Measurements from ENCODE around the gene PEMT.

PEMT gene

GRCh38 chr17:17553217-17554195 lies 38.0 kb downstream of the PEMT start:
- no peak for DNase-seq (ENCODE audit: low read depth in 2 of 2)

GRCh38 chr17:17552351-17553216 lies 38.9 kb downstream of the PEMT start:
- DNase-seq (ENCODE audit: low read depth in 2 of 2): no peak

GRCh38 chr17:17551361-17551760 lies 40.1 kb downstream of the PEMT start:
- DNase-seq (ENCODE audit: low read depth in 2 of 2): no peak

GRCh38 chr17:17549732-17550366 lies 41.7 kb downstream of the PEMT start:
- DNase-seq (ENCODE audit: low read depth in 2 of 2): no peak

GRCh38 chr17:17548044-17548443 lies 43.5 kb downstream of the PEMT start:
- no peak for DNase-seq (ENCODE audit: low read depth in 2 of 2)

- no peak for DNase-seq (ENCODE audit: low read depth in 2 of 2)
These were observed 44.2 kb downstream of the PEMT start for GRCh38 chr17:17547210-17547764.

- no peak for DNase-seq (ENCODE audit: low read depth in 2 of 2)
These were observed 44.9 kb downstream of the PEMT start for GRCh38 chr17:17546399-17547185.

- DNase-seq (ENCODE audit: low read depth in 2 of 2): no peak
These were observed 45.5 kb downstream of the PEMT start for GRCh38 chr17:17545984-17546383.

GRCh38 chr17:17545031-17545820 lies 46.3 kb downstream of the PEMT start:
- no peak for DNase-seq (ENCODE audit: low read depth in 2 of 2)

GRCh38 chr17:17542906-17543635 lies 48.4 kb downstream of the PEMT start:
- DNase-seq (ENCODE audit: low read depth in 2 of 2): no peak

GRCh38 chr17:17541640-17542001 lies 49.9 kb downstream of the PEMT start:
- DNase-seq (ENCODE audit: low read depth in 2 of 2): no peak

GRCh38 chr17:17540935-17541639 lies 50.4 kb downstream of the PEMT start:
- DNase-seq (ENCODE audit: low read depth in 2 of 2): no peak

- no peak for DNase-seq (ENCODE audit: low read depth in 2 of 2)
These were observed 51.1 kb downstream of the PEMT start for GRCh38 chr17:17540278-17540906.

- no peak for DNase-seq (ENCODE audit: low read depth in 2 of 2)
These were observed 51.9 kb downstream of the PEMT start for GRCh38 chr17:17539591-17539990.

- DNase-seq (ENCODE audit: low read depth in 2 of 2): no peak
These were observed 52.8 kb downstream of the PEMT start for GRCh38 chr17:17538417-17539391.

GRCh38 chr17:17537311-17538099 lies 54.0 kb downstream of the PEMT start:
- no peak for DNase-seq (ENCODE audit: low read depth in 2 of 2)

Data from stimulated activated CD8-positive, alpha-beta memory T cell treated with anti-CD3 and anti-CD28 coated beads, Interleukin-15, amount 100 ng/mL, for 48 hours (primary cell).